Adrenal gland (tissue), 5 donors: ENCODE results near the gene ST8SIA1.

Experiments
- CTCF ChIP-seq, 6 experiments: fragments of 450-650 bp in 4 of 6; fragments of 200-600 bp in 2 of 6; sonication (generic) in 1 of 6; IDR thresholded peaks; 1 replicate in 5 of 6; 2 replicates in 1 of 6; pipeline versions ENCODE4 v1.5.1 to v1.8.0; 2016 to 2021; ENCODE audit warnings: antibody characterized with exemption in 6 of 6, mild to moderate bottlenecking in 2 of 6, moderate library complexity in 1 of 6
- POLR2A ChIP-seq, 2 donors: fragments of 450-650 bp; IDR thresholded peaks; one replicate each; pipeline ENCODE4 v1.6.1; 2017; ENCODE audit warnings: antibody characterized with exemption in 2 of 2, mild to moderate bottlenecking in 2 of 2, moderate library complexity in 1 of 2
- donor health status: DM: no; HTN: no; CAD: no.

DNA sequence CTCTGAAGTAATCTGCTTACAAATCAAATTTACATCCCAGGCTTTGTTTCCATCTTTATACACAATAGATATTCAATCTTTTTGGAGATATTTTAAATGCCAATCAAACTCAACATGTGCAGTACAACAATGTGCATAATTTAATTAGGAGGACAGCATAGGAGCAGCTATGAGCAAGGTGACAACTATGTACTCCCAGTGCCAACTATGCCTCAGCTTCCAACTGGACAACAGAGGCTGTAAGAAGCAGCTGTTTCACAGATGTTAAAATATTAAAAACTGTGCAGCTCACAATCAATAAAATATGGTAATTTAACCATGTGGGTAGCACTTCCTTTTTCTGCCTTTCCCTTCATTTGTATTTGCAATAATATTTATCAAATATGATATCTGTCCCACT is 99.9 kb downstream of the ST8SIA1 start:
- TF ChIP-seq CTCF (IDR thresholded peaks at IDR 0.05) (no peak), POLR2A (IDR thresholded peaks at IDR 0.05) (no peak)
